ENCODE data around the gene ABLIM1. TPM values are rescaled to one million over a fixed set of nuclear protein-coding genes. Genes with fewer than 3 reads are reported as not detected.

ABLIM1 gene
- total RNA-seq (2021) (34.0 and 38.3 TPM in 2 replicates), Bru-seq, nascent RNA (percentile 49 among the genes with signal in this experiment), BruChase-seq, experiment 1, labeled RNA remaining after a 2-hour chase (percentile 51 among the genes with signal in this experiment), BruChase-seq, experiment 2, labeled RNA remaining after a 6-hour chase (percentile 59 among the genes with signal in this experiment)
- long read RNA-seq, partial matches to known transcripts: 1 of 29 reads
- long read RNA-seq, other reads (novel, unspliced or antisense): 28 of 29 reads

DNA sequence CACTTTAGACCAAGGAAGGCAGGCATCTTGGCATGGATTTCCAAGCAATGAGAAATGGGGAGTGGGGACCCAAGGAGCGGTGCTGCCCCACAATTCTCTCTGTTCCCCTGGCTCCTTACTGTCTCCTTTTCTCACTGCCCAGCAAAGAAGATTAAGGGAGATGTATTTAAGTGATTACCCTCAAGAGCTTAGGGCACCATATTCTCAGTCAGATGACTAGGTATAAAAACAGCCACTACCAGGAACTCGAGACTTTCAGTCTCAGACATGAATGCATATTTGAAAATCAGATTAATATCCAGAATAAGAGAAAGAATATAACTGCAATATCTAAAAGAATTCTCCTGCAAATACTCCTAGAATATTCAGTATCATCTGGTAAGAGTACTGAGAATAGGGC is at the start of gene ABLIM1:
ABLIM1 (minus strand) TSS at position 101 of the 400 bp plus-strand sequence; CDS start at position 26, 75 bp downstream.
- Histone ChIP-seq H3K27me3 (replicated peaks; ENCODE audit: insufficient read depth, low read depth, low read length, poor library complexity) (no peaks in the 10 kb centered on the region), H3K27ac (ENCODE audit: low read depth, low read length, poor library complexity, severe bottlenecking) (no peak within 1 kb of the TSS), H3K9me3 (ENCODE audit: low read depth, low read length, poor library complexity, severe bottlenecking) (no peaks in the 10 kb centered on the region), H3K4me1 (ENCODE audit: insufficient read depth, low read length, poor library complexity, severe bottlenecking) (peaks cover 6% of the 10 kb centered on the region), H3K36me3 (ENCODE audit: insufficient read depth, low read length, poor library complexity, severe bottlenecking) (no peaks in the 10 kb centered on the region), H3K4me3 (ENCODE audit: low read depth, low read length, poor library complexity, severe bottlenecking) (no peak within 1 kb of the TSS)
- intact Hi-C loops (cut with micrococcal nuclease; ENCODE audit: unreplicated experiment): no loop called here
- DNase-seq (ENCODE audit: low spot score): no peak
- ChIA-PET POLR2A (ENCODE audit: low non-redundant PET) (no interaction called here), CTCF (no interaction called here)
- BruUV-seq (replicated peaks): no TSS peak
- TF ChIP-seq CTCF (conservative IDR thresholded peaks at IDR 0.05; ENCODE audit: low read depth, low read length): no peak
- TF ChIP-seq EZH2 (IDR thresholded peaks at IDR 0.05; ENCODE audit: borderline replicate concordance, low read depth, low read length, poor library complexity, severe bottlenecking): no peak

- BruUV-seq (replicated peaks): no TSS peak
- ChIA-PET CTCF (no interaction called here), POLR2A (ENCODE audit: low non-redundant PET) (no interaction called here)
- Histone ChIP-seq H3K27me3 (replicated peaks; ENCODE audit: insufficient read depth, low read depth, low read length, poor library complexity) (no peaks in the 10 kb centered on the region), H3K9me3 (ENCODE audit: low read depth, low read length, poor library complexity, severe bottlenecking) (no peaks in the 10 kb centered on the region), H3K4me3 (ENCODE audit: low read depth, low read length, poor library complexity, severe bottlenecking) (no peak overlapping the region), H3K36me3 (ENCODE audit: insufficient read depth, low read length, poor library complexity, severe bottlenecking) (no peaks in the 10 kb centered on the region), H3K27ac (ENCODE audit: low read depth, low read length, poor library complexity, severe bottlenecking) (no peak overlapping the region), H3K4me1 (ENCODE audit: insufficient read depth, low read length, poor library complexity, severe bottlenecking) (no peaks in the 10 kb centered on the region)
- intact Hi-C loops (cut with micrococcal nuclease; ENCODE audit: unreplicated experiment): loop anchor here (10.0 kb wide), 1 partner anchor 418 kb away; no protein-coding TSS in a partner anchor
- DNase-seq (ENCODE audit: low spot score): no peak
- TF ChIP-seq EZH2 (IDR thresholded peaks at IDR 0.05; ENCODE audit: borderline replicate concordance, low read depth, low read length, poor library complexity, severe bottlenecking) (no peak), CTCF (conservative IDR thresholded peaks at IDR 0.05; ENCODE audit: low read depth, low read length) (no peak)
These were observed 48.5 kb upstream of the ABLIM1 start for GRCh38 chr10:114706458-114707055.

GRCh38 chr10:114704679-114705078 is 46.6 kb upstream of the ABLIM1 start:
- Histone ChIP-seq H3K4me1 (ENCODE audit: insufficient read depth, low read length, poor library complexity, severe bottlenecking) (no peaks in the 10 kb centered on the region), H3K36me3 (ENCODE audit: insufficient read depth, low read length, poor library complexity, severe bottlenecking) (no peaks in the 10 kb centered on the region), H3K27me3 (replicated peaks; ENCODE audit: insufficient read depth, low read depth, low read length, poor library complexity) (no peaks in the 10 kb centered on the region), H3K27ac (ENCODE audit: low read depth, low read length, poor library complexity, severe bottlenecking) (no peak overlapping the region), H3K9me3 (ENCODE audit: low read depth, low read length, poor library complexity, severe bottlenecking) (no peaks in the 10 kb centered on the region), H3K4me3 (ENCODE audit: low read depth, low read length, poor library complexity, severe bottlenecking) (no peak overlapping the region)
- CTCF ChIA-PET: no interaction called here
- DNase-seq (ENCODE audit: low spot score): no peak
- intact Hi-C loops (cut with micrococcal nuclease; ENCODE audit: unreplicated experiment): loop anchor here (10.0 kb wide), 1 partner anchor 420 kb away; no protein-coding TSS in a partner anchor
- TF ChIP-seq EZH2 (IDR thresholded peaks at IDR 0.05; ENCODE audit: borderline replicate concordance, low read depth, low read length, poor library complexity, severe bottlenecking) (no peak), CTCF (conservative IDR thresholded peaks at IDR 0.05; ENCODE audit: low read depth, low read length) (no peak)
- BruUV-seq (replicated peaks): no TSS peak
- POLR2A ChIA-PET (ENCODE audit: low non-redundant PET): no interaction called here
